ENCODE measurements around the gene TMSB10. TPM values are rescaled to one million over a fixed set of nuclear protein-coding genes. Genes with fewer than 3 reads are reported as not detected.

Gene TMSB10
- total and polyA plus RNA-seq, 2 experiments from 2014 or later: 834 to 2,942 TPM

GRCh38 chr2:84899304-84900204 lies 5.9 kb upstream of the TMSB10 start (continued):
- no peak for TF ChIP-seq ZNF462 (CRISPR knock-in tag; IDR thresholded peaks at IDR 0.05)
- TF ChIP-seq CTCF (conservative IDR thresholded peaks at IDR 0.05; ENCODE audit: low read depth in 2 of 2): no peak

GRCh38 chr2:84900971-84901370 lies 4.5 kb upstream of the TMSB10 start:
- Mint-ChIP-seq H3K27ac (no peak overlapping the region), H3K27me3 (ENCODE audit: insufficient read depth, low read depth, poor library complexity) (peaks cover 12% of the 10 kb centered on the region), H3K4me1 (peaks cover 13% of the 10 kb centered on the region; the same call in 2 of the 3 replicates), H3K36me3 (ENCODE audit: low read depth) (0 out of 3 replicates have a peak, but pooled peaks cover under 1% of the 10 kb centered on the region), H3K9me3 (no peaks in the 10 kb centered on the region), H3K4me3 (no peak overlapping the region)
- H3K4me2 ChIP-seq: no peak overlapping the region
- H2AFZ ChIP-seq: no peak overlapping the region
- no peaks in the 10 kb centered on the region for H4K20me1 ChIP-seq (replicated peaks; ENCODE audit: insufficient read depth)
- H3K27me3 ChIP-seq (ENCODE audit: insufficient read depth): peaks cover 23% of the 10 kb centered on the region
- no peak overlapping the region for H3K27ac ChIP-seq (ENCODE audit: low read depth)
- no peak for DNase-seq (ENCODE audit: low spot score)
- H3K4me1 ChIP-seq (ENCODE audit: insufficient read depth): peaks cover 6% of the 10 kb centered on the region
- no peaks in the 10 kb centered on the region for H3K36me3 ChIP-seq (ENCODE audit: insufficient read depth)
- H3K79me2 ChIP-seq (replicated peaks; ENCODE audit: insufficient read depth): peaks cover 2% of the 10 kb centered on the region; the same call in 1 of the 2 replicates
- H3K9me2 ChIP-seq (ENCODE audit: insufficient read depth): 0 out of 2 replicates have a peak, but pooled peaks cover 5% of the 10 kb centered on the region
- H3K4me3 ChIP-seq: no peak overlapping the region
- no peak for ATAC-seq
- H3F3A ChIP-seq (replicated peaks; ENCODE audit: low read depth): no peaks in the 10 kb centered on the region; the same call in 1 of the 2 replicates
- TF ChIP-seq NANOG (IDR thresholded peaks at IDR 0.05; ENCODE audit: borderline replicate concordance) (no peak), REST (IDR thresholded peaks at IDR 0.05; ENCODE audit: unreplicated experiment) (no peak), CREB1 (CRISPR knock-in tag; IDR thresholded peaks at IDR 0.05; ENCODE audit: low read depth) (no peak), CTCF (conservative IDR thresholded peaks at IDR 0.05; ENCODE audit: low read depth in 2 of 2) (no peak), JUNB (IDR thresholded peaks at IDR 0.05; ENCODE audit: unreplicated experiment) (no peak), ZNF114 (CRISPR knock-in tag; IDR thresholded peaks at IDR 0.05) (no peak), STAT1 (IDR thresholded peaks at IDR 0.05; ENCODE audit: unreplicated experiment) (no peak)

Measured in GM23338 (cell line).